Measurements from ENCODE around the gene ZNF827.

ZNF827 gene

GRCh38 chr4:145935253-145936141, 3.1 kb downstream of the ZNF827 start:
- no peak for DNase-seq (ENCODE audit: low read depth in 4 of 4, low spot score in 1 of 4)

GRCh38 chr4:145934434-145935047, 4.1 kb downstream of the ZNF827 start:
- no peak for DNase-seq (ENCODE audit: low read depth in 4 of 4, low spot score in 1 of 4)

- DNase-seq (ENCODE audit: low read depth in 4 of 4, low spot score in 1 of 4): no peak
Measured at GRCh38 chr4:145933134-145933533, 5.5 kb downstream of the ZNF827 start.

GRCh38 chr4:145931403-145931802, 7.2 kb downstream of the ZNF827 start:
- DNase-seq (ENCODE audit: low read depth in 4 of 4, low spot score in 1 of 4): no peak

GRCh38 chr4:145930592-145930991, 8.0 kb downstream of the ZNF827 start:
- no peak for DNase-seq (ENCODE audit: low read depth in 4 of 4, low spot score in 1 of 4)

- DNase-seq (ENCODE audit: low read depth in 4 of 4, low spot score in 1 of 4): no peak
Measured at GRCh38 chr4:145929415-145930178, 9.0 kb downstream of the ZNF827 start.

GRCh38 chr4:145928748-145929147, 9.9 kb downstream of the ZNF827 start:
- DNase-seq (ENCODE audit: low read depth in 4 of 4, low spot score in 1 of 4): no peak

GRCh38 chr4:145927030-145927429, 11.6 kb downstream of the ZNF827 start:
- DNase-seq (ENCODE audit: low read depth in 4 of 4, low spot score in 1 of 4): no peak

- no peak for DNase-seq (ENCODE audit: low read depth in 4 of 4, low spot score in 1 of 4)
Measured at GRCh38 chr4:145921231-145921630, 17.4 kb downstream of the ZNF827 start.

GRCh38 chr4:145920205-145920604, 18.4 kb downstream of the ZNF827 start:
- DNase-seq (ENCODE audit: low read depth in 4 of 4, low spot score in 1 of 4): no peak

GRCh38 chr4:145912376-145912775, 26.2 kb downstream of the ZNF827 start:
- no peak for DNase-seq (ENCODE audit: low read depth in 4 of 4, low spot score in 1 of 4)

GRCh38 chr4:145909773-145910172, 28.9 kb downstream of the ZNF827 start:
- DNase-seq (ENCODE audit: low read depth in 4 of 4, low spot score in 1 of 4): no peak

GRCh38 chr4:145909281-145909715, 29.3 kb downstream of the ZNF827 start:
- DNase-seq (ENCODE audit: low read depth in 4 of 4, low spot score in 1 of 4): no peak

- DNase-seq (ENCODE audit: low read depth in 4 of 4, low spot score in 1 of 4): no peak
Measured at GRCh38 chr4:145907812-145908211, 30.8 kb downstream of the ZNF827 start.

GRCh38 chr4:145907390-145907789, 31.2 kb downstream of the ZNF827 start:
- no peak for DNase-seq (ENCODE audit: low read depth in 4 of 4, low spot score in 1 of 4)

- DNase-seq (ENCODE audit: low read depth in 4 of 4, low spot score in 1 of 4): no peak
Measured at GRCh38 chr4:145904413-145905177, 34.0 kb downstream of the ZNF827 start.

- no peak for DNase-seq (ENCODE audit: low read depth in 4 of 4, low spot score in 1 of 4)
Measured at GRCh38 chr4:145902522-145902921, 36.1 kb downstream of the ZNF827 start.

GRCh38 chr4:145899886-145900460, 38.6 kb downstream of the ZNF827 start:
- DNase-seq (ENCODE audit: low read depth in 4 of 4, low spot score in 1 of 4): no peak

- DNase-seq (ENCODE audit: low read depth in 4 of 4, low spot score in 1 of 4): no peak
Measured at GRCh38 chr4:145898926-145899531, 39.6 kb downstream of the ZNF827 start.

- DNase-seq (ENCODE audit: low read depth in 4 of 4, low spot score in 1 of 4): no peak
Measured at GRCh38 chr4:145898466-145898865, 40.2 kb downstream of the ZNF827 start.
